Natural killer cell (primary cell): ENCODE measurements around the gene SPN. TPM values are rescaled to one million over a fixed set of nuclear protein-coding genes. Genes with fewer than 3 reads are reported as not detected.

ENCODE experiments used
- ATAC-seq, 3 donors: fragments of 150-1000 bp in 2 of 3; fragments of 200-7000 bp in 1 of 3; cut with Tn5 transposase; 1 replicate in 1 of 3; 2 replicates in 2 of 3; pipeline ENCODE4 v1.10.0; 2021; ENCODE audit warnings: mild to moderate bottlenecking in 2 of 3, moderate library complexity in 2 of 3
- DNase-seq, 2 donors: peaks; one replicate each; pipeline versions ENCODE4 v3.0.0 to v3.0.0-alpha.2; 2013 to 2021; ENCODE audit warnings: mixed read lengths in 1 of 2
- H3K27ac ChIP-seq: one replicate; pipeline ENCODE4 v1.5.1; 2013; ENCODE audit warnings: mild to moderate bottlenecking, low read length
- H3K27me3 ChIP-seq: one replicate; pipeline ENCODE4 v1.6.1; 2013; ENCODE audit warnings: low read length; ENCODE audit not compliant: control insufficient read depth, insufficient read depth
- H3K36me3 ChIP-seq: one replicate; pipeline ENCODE4 v1.6.1; 2013; ENCODE audit warnings: low read length; ENCODE audit not compliant: control insufficient read depth, insufficient read depth
- H3K4me1 ChIP-seq: one replicate; pipeline ENCODE4 v1.6.1; 2013; ENCODE audit warnings: low read length; ENCODE audit not compliant: control insufficient read depth, insufficient read depth
- H3K4me3 ChIP-seq: one replicate; pipeline ENCODE4 v1.5.1; 2013; ENCODE audit warnings: low read length
- H3K9me3 ChIP-seq: one replicate; pipeline ENCODE4 v1.6.1; 2013; ENCODE audit warnings: low read length; ENCODE audit not compliant: control insufficient read depth, insufficient read depth
- H3K27ac Mint-ChIP-seq, 2 donors: one replicate each; pipeline ENCODE4 v1.8.0; 2022; ENCODE audit warnings: mild to moderate bottlenecking in 2 of 2, mixed read lengths in 2 of 2, moderate library complexity in 1 of 2
- H3K27me3 Mint-ChIP-seq, 2 donors: one replicate each; pipeline ENCODE4 v1.8.0; 2022; ENCODE audit warnings: low read depth in 2 of 2, mixed read lengths in 2 of 2
- H3K36me3 Mint-ChIP-seq: one replicate; pipeline ENCODE4 v1.8.0; 2022; ENCODE audit warnings: mixed read lengths
- H3K4me1 Mint-ChIP-seq, 2 donors: one replicate each; pipeline ENCODE4 v1.8.0; 2022; ENCODE audit warnings: mixed read lengths in 2 of 2
- H3K4me3 Mint-ChIP-seq: one replicate; pipeline ENCODE4 v1.8.0; 2022; ENCODE audit warnings: mild to moderate bottlenecking, moderate library complexity, mixed read lengths
- H3K9me3 Mint-ChIP-seq, 2 donors: one replicate each; pipeline ENCODE4 v1.8.0; 2022; ENCODE audit warnings: mixed read lengths in 2 of 2
- CTCF ChIP-seq: fragments of 200-600 bp; IDR thresholded peaks from one replicate; pipeline ENCODE4 v1.8.0; 2022; ENCODE audit warnings: antibody characterized with exemption
- WGBS: methylation state at CpG from one replicate; pipeline ENCODE4 v1.1.7; 2013; ENCODE audit warnings: missing lambda C conversion rate; ENCODE audit not compliant: insufficient coverage; 5-methylcytosine and 5-hydroxymethylcytosine counted together
- intact Hi-C: fragments of 100-400 bp; cut with micrococcal nuclease; formaldehyde crosslinking; loops from one replicate; pipeline ENCODE4 v1.14.2; 2022
- total RNA-seq, 4 donors: library from RNA; stranded (reverse); fragments of 120-200 nt in 1 of 4; gene quantifications; one replicate each; pipeline versions ENCODE4 v1.2.3 to v1.2.4, GENCODE V29; 2013 to 2022

Gene SPN
- total RNA-seq, 3 donors from 2014 or later (not counting 1 experiment from before 2014, with no cell fraction given), result 373 to 439 (median 435) TPM

- Histone ChIP-seq H3K4me1 (peaks cover 27% of the 10 kb centered on the region), H3K9me3 (no peaks in the 10 kb centered on the region), H3K36me3 (no peaks in the 10 kb centered on the region), H3K27ac (no peak overlapping the region), H3K27me3 (no peaks in the 10 kb centered on the region), H3K4me3 (no peak overlapping the region)
- DNase-seq (no peak), ATAC-seq (no peak)
- Mint-ChIP-seq H3K27me3 (no peaks in the 10 kb centered on the region), H3K27ac (peak overlapping the region; percentile 53 to 82), H3K9me3 (no peaks in the 10 kb centered on the region), H3K4me3 (peak overlapping the region; percentile 76), H3K4me1 (peaks cover 10 to 15% of the 10 kb centered on the region in 2 donors), H3K36me3 (no peaks in the 10 kb centered on the region)
- no peak for TF ChIP-seq CTCF
- intact Hi-C loops, result no loop called here
- 86% methylated on average over 10 of the region's 10 CpGs for WGBS
Measured at GRCh38 chr16:29680180-29680598, 17.1 kb downstream of the SPN start.

- Histone ChIP-seq H3K9me3 (no peaks in the 10 kb centered on the region), H3K4me3 (no peak overlapping the region), H3K27me3 (no peaks in the 10 kb centered on the region), H3K27ac (no peak overlapping the region), H3K4me1 (peaks cover 18% of the 10 kb centered on the region), H3K36me3 (no peaks in the 10 kb centered on the region)
- Mint-ChIP-seq H3K36me3 (no peaks in the 10 kb centered on the region), H3K27ac (no peak overlapping the region), H3K27me3 (no peaks in the 10 kb centered on the region), H3K4me1 (peaks cover 7 to 14% of the 10 kb centered on the region in 2 donors), H3K9me3 (no peaks in the 10 kb centered on the region), H3K4me3 (no peak overlapping the region)
- DNase-seq (no peak), ATAC-seq (no peak)
- no peak for TF ChIP-seq CTCF
- 85% methylated on average over 9 of the region's 9 CpGs for WGBS
- intact Hi-C loops, result no loop called here
Measured at GRCh38 chr16:29683543-29684090, 20.6 kb downstream of the SPN start.

- Histone ChIP-seq H3K27me3 (no peaks in the 10 kb centered on the region), H3K36me3 (no peaks in the 10 kb centered on the region), H3K9me3 (no peaks in the 10 kb centered on the region), H3K27ac (no peak overlapping the region), H3K4me3 (no peak overlapping the region), H3K4me1 (peaks cover 11% of the 10 kb centered on the region)
- H3K4me1 Mint-ChIP-seq, result peaks cover under 1 to 8% of the 10 kb centered on the region in 2 donors
- TF ChIP-seq CTCF, result no peak
- WGBS, result 95% methylated on average over 10 of the region's 10 CpGs
- no peak overlapping the region for H3K27ac Mint-ChIP-seq
- H3K9me3 Mint-ChIP-seq, result no peaks in the 10 kb centered on the region
- intact Hi-C loops, result no loop called here
- no peak for ATAC-seq
- H3K36me3 Mint-ChIP-seq, result no peaks in the 10 kb centered on the region
- no peak for DNase-seq
- H3K27me3 Mint-ChIP-seq, result no peaks in the 10 kb centered on the region
- no peak overlapping the region for H3K4me3 Mint-ChIP-seq
Measured at GRCh38 chr16:29684679-29685078, 21.6 kb downstream of the SPN start.

GRCh38 chr16:29686740-29687332 is 23.8 kb downstream of the SPN start:
- intact Hi-C loops, result no loop called here
- Histone ChIP-seq H3K4me1 (peaks cover 8% of the 10 kb centered on the region), H3K27ac (no peak overlapping the region), H3K4me3 (no peak overlapping the region), H3K9me3 (no peaks in the 10 kb centered on the region), H3K36me3 (no peaks in the 10 kb centered on the region), H3K27me3 (no peaks in the 10 kb centered on the region)
- ATAC-seq (no peak), DNase-seq (no peak)
- WGBS, result 53% methylated on average over 9 of the region's 9 CpGs
- no peak overlapping the region for H3K4me3 Mint-ChIP-seq
- H3K27me3 Mint-ChIP-seq, result no peaks in the 10 kb centered on the region
- no peaks in the 10 kb centered on the region for H3K9me3 Mint-ChIP-seq
- H3K27ac Mint-ChIP-seq, result peak overlapping the region in 1 of 2 donors; percentile 22
- no peak for TF ChIP-seq CTCF
- peaks cover 3 to 15% of the 10 kb centered on the region in 2 donors for H3K4me1 Mint-ChIP-seq
- H3K36me3 Mint-ChIP-seq, result no peaks in the 10 kb centered on the region
